Neutrophil (primary cell): Measurements from ENCODE around the gene FRMPD2.

Experiments used
- H3K27ac ChIP-seq: fragments of 200-600 bp; sonication (generic); 2 replicates; pipeline ENCODE4 v1.5.1; 2016; ENCODE audit warnings: mild to moderate bottlenecking, moderate library complexity
- H3K27me3 ChIP-seq: fragments of 200-600 bp; sonication (generic); 2 replicates; pipeline ENCODE4 v1.6.0; 2016; ENCODE audit warnings: mild to moderate bottlenecking
- H3K36me3 ChIP-seq: fragments of 200-600 bp; sonication (generic); 2 replicates; pipeline ENCODE4 v1.5.1; 2017
- H3K4me1 ChIP-seq, 2 experiments: fragments of 200-600 bp in 1 of 2; sonication (generic) in 1 of 2; 1 replicate in 1 of 2; 2 replicates in 1 of 2; pipeline versions ENCODE4 v1.5.1 to v1.6.1; 2013 to 2016; ENCODE audit warnings: low read depth in 1 of 2, low read length in 1 of 2, mild to moderate bottlenecking in 1 of 2, moderate library complexity in 1 of 2; ENCODE audit not compliant: control insufficient read depth in 1 of 2, insufficient read depth in 1 of 2
- H3K4me3 ChIP-seq, 2 experiments: fragments of 200-600 bp in 1 of 2; sonication (generic) in 1 of 2; 1 replicate in 1 of 2; 2 replicates in 1 of 2; pipeline ENCODE4 v1.5.1; 2013 to 2016; ENCODE audit warnings: low read depth in 1 of 2, low read length in 1 of 2, mild to moderate bottlenecking in 1 of 2, moderate library complexity in 1 of 2
- H3K9me3 ChIP-seq: fragments of 200-600 bp; sonication (generic); 2 replicates; pipeline ENCODE4 v1.5.1; 2016
- CTCF ChIP-seq: fragments of 200-600 bp; sonication (generic); IDR thresholded peaks from 2 replicates; pipeline ENCODE4 v1.5.1; 2016; ENCODE audit warnings: antibody characterized with exemption

FRMPD2 gene

GRCh38 chr10:48288661-48289060, 14.2 kb upstream of the FRMPD2 start:
- TF ChIP-seq CTCF, result no peak
- no peaks in the 10 kb centered on the region for H3K9me3 ChIP-seq
- no peaks in the 10 kb centered on the region for H3K36me3 ChIP-seq
- no peak overlapping the region for H3K4me3 ChIP-seq
- H3K27ac ChIP-seq, result no peak overlapping the region
- H3K27me3 ChIP-seq, result no peaks in the 10 kb centered on the region
- no peaks in the 10 kb centered on the region for H3K4me1 ChIP-seq

GRCh38 chr10:48287417-48288391, 13.2 kb upstream of the FRMPD2 start:
- Histone ChIP-seq H3K36me3 (no peaks in the 10 kb centered on the region), H3K4me1 (no peaks in the 10 kb centered on the region), H3K27me3 (no peaks in the 10 kb centered on the region), H3K27ac (no peak overlapping the region), H3K9me3 (no peaks in the 10 kb centered on the region), H3K4me3 (no peak overlapping the region)
- no peak for TF ChIP-seq CTCF

DNA sequence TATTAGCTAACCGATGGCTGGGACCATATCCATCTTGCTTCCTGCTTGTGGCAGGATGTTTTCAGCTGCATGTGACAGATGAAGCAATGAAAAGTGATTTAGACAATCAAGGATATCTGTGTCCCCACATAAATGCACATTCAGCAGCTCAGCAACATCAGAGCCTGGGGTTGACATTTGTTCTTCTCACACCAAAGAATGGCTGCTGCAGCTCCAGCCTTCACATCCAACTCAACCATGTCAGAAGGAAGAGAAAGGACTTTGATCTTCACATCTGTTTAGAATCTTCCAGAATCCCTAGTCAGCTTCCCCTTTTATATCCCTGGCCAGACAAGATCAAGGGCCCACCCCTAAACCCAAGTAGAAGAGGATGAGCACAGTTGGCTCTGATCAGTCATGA, 11.9 kb upstream of the FRMPD2 start:
- no peak for TF ChIP-seq CTCF
- H3K27me3 ChIP-seq, result no peaks in the 10 kb centered on the region
- no peaks in the 10 kb centered on the region for H3K9me3 ChIP-seq
- no peak overlapping the region for H3K4me3 ChIP-seq
- no peaks in the 10 kb centered on the region for H3K4me1 ChIP-seq
- no peaks in the 10 kb centered on the region for H3K36me3 ChIP-seq
- H3K27ac ChIP-seq, result no peak overlapping the region

GRCh38 chr10:48285710-48286109, 11.2 kb upstream of the FRMPD2 start:
- Histone ChIP-seq H3K4me1 (no peaks in the 10 kb centered on the region), H3K4me3 (no peak overlapping the region), H3K27me3 (no peaks in the 10 kb centered on the region), H3K27ac (no peak overlapping the region), H3K9me3 (no peaks in the 10 kb centered on the region), H3K36me3 (no peaks in the 10 kb centered on the region)
- TF ChIP-seq CTCF, result no peak

GRCh38 chr10:48284811-48285210, 10.3 kb upstream of the FRMPD2 start:
- no peak overlapping the region for H3K27ac ChIP-seq
- no peaks in the 10 kb centered on the region for H3K27me3 ChIP-seq
- no peaks in the 10 kb centered on the region for H3K4me1 ChIP-seq
- no peak for TF ChIP-seq CTCF
- no peaks in the 10 kb centered on the region for H3K9me3 ChIP-seq
- no peak overlapping the region for H3K4me3 ChIP-seq
- no peaks in the 10 kb centered on the region for H3K36me3 ChIP-seq
